ENCODE data around the gene GPRIN2. TPM values are rescaled to one million over a fixed set of nuclear protein-coding genes. Genes with fewer than 3 reads are reported as not detected.
A peak's percentile ranks its signal among the peaks of the same experiment; 100 is the strongest.

The GPRIN2 gene
- total RNA-seq, 4 donors from 2014 or later = 32.8 to 61.2 (median 40.4) TPM

DNA sequence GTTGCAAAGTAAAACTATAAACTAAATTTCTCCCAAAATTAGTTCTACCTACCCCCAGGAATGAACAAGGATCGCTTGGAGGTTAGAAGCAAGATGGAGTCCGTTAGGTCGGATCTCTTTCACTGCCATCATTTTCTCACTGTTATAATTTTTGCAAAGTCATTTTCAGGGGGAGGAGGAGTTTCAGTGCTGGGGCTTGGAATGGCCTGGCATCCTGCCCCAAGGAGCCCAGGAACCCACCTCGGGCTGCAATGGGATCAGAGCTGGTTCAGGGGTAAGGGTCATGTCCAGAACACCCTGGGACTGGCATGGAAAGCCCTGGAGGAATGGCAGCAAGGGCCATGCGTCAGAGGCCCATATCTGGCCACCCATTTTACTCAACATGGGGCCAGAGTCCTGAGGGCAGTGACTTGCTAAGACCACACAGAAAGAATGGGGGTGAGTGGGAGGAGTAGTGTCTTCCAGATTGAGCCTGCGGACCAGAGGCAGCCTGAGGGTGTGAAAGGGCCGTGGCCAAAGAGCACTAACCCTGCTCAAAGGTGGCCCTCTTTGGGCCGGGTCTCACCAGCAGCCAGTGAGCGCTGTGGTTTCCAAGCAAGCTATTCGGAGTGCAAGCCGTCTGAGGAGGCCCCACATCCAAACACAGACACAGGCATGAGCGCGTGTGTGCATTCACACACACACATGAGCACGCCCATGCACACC lies 31.8 kb downstream of the GPRIN2 start:
- peaks cover 3% of the 10 kb centered on the region for H3K27me3 ChIP-seq
- H3K27ac ChIP-seq = no peak overlapping the region
- H3K9me3 ChIP-seq = no peaks in the 10 kb centered on the region
- no peaks in the 10 kb centered on the region for H3K36me3 ChIP-seq
- H3K4me1 ChIP-seq = peaks cover 21% of the 10 kb centered on the region
- 82% methylated on average over 14 of the region's 14 CpGs for WGBS
- peak; percentile 67 to 81 for DNase-seq (ENCODE audit: low spot score in 2 of 2)
- no peak overlapping the region for H3K4me3 ChIP-seq
- TF ChIP-seq POLR2A (IDR thresholded peaks at IDR 0.05) (no peak), POLR2AphosphoS5 (IDR thresholded peaks at IDR 0.05) (no peak), EP300 (IDR thresholded peaks at IDR 0.05) (no peak)
- TF ChIP-seq, protein P1, sequence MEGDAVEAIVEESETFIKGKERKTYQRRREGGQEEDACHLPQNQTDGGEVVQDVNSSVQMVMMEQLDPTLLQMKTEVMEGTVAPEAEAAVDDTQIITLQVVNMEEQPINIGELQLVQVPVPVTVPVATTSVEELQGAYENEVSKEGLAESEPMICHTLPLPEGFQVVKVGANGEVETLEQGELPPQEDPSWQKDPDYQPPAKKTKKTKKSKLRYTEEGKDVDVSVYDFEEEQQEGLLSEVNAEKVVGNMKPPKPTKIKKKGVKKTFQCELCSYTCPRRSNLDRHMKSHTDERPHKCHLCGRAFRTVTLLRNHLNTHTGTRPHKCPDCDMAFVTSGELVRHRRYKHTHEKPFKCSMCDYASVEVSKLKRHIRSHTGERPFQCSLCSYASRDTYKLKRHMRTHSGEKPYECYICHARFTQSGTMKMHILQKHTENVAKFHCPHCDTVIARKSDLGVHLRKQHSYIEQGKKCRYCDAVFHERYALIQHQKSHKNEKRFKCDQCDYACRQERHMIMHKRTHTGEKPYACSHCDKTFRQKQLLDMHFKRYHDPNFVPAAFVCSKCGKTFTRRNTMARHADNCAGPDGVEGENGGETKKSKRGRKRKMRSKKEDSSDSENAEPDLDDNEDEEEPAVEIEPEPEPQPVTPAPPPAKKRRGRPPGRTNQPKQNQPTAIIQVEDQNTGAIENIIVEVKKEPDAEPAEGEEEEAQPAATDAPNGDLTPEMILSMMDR (IDR thresholded peaks at IDR 0.05) = no peak

DNA sequence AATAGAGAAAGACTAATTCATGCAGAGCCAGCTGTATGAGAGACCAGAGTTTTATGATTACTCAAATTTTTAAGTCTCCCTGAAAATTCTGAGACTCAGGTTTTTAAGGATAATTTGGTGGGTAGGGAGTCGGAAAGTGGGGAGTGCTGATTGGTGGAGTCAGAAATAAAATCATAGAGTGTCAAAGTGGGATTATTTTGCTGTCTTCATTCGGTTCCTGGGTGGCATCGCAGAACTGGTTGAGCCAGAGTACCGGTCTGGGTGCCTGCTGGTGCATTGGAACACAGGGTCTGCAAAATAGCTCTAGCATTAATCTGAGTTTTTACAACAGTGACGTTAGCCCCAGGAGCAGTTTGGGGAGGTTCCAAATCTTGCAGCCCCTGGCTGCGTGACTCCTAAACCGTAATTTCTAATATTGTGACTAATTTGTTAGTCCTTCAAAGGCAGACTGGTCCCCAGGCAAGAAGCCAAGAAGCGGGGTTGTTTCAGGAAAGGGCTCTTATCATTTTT lies 32.4 kb downstream of the GPRIN2 start:
- peaks cover 21% of the 10 kb centered on the region for H3K4me1 ChIP-seq
- H3K4me3 ChIP-seq = no peak overlapping the region
- WGBS = 35% methylated on average over 8 of the region's 8 CpGs
- H3K36me3 ChIP-seq = no peaks in the 10 kb centered on the region
- H3K9me3 ChIP-seq = no peaks in the 10 kb centered on the region
- TF ChIP-seq EP300 (IDR thresholded peaks at IDR 0.05) = no peak
- TF ChIP-seq POLR2AphosphoS5 (IDR thresholded peaks at IDR 0.05) = no peak
- TF ChIP-seq POLR2A (IDR thresholded peaks at IDR 0.05) = no peak
- TF ChIP-seq, protein P1 (IDR thresholded peaks at IDR 0.05) = no peak
- H3K27me3 ChIP-seq = peaks cover 3% of the 10 kb centered on the region
- peak; percentile 57 to 73 for DNase-seq (ENCODE audit: low spot score in 2 of 2)
- H3K27ac ChIP-seq = no peak overlapping the region

DNA sequence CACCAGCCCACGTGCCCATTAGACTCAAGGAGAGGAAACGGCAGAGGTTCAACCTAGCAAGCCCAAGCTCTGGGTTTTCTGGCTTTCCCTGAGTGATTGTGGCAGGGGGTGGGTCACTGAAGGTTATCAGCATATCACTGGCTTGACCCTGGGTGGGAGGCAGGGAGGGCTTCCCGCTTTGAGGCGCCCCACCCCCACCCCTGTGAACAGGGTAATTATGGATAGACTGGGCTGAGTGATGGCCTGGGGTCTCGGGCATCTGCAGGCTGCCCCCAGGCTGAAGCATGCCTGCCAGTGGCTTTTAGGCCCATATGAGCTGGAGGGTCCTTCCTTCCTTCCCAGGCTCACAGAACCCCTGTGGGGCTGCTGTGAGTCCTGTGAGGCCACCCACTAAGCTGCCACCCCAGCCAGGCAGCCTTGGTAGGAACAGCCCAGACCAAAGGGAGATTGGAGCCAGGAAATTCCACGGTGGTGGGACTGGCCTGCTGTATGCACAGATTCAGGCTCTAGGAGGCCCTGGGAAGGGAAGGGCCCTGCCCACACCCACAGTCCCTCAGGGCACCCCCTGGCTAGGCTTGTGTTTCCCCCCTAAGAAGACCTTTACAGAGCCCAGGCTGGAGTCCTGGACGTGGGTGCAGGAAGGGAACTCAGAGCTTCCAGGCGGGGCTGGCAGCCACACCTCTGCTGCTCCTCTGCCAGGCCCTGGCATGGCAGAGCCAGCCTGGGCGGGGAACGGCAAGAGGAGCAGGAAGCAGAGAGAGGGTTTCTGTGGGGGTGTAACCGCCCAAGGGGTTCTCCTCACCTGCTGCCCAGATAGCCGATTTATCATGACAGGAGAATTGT lies 33.1 kb downstream of the GPRIN2 start:
- no peak for TF ChIP-seq POLR2A (IDR thresholded peaks at IDR 0.05)
- TF ChIP-seq, protein P1 (IDR thresholded peaks at IDR 0.05) = no peak
- no peak for TF ChIP-seq EP300 (IDR thresholded peaks at IDR 0.05)
- no peak for TF ChIP-seq POLR2AphosphoS5 (IDR thresholded peaks at IDR 0.05)
- DNase-seq (ENCODE audit: low spot score in 2 of 2) = peak; percentile 66 to 83
- no peaks in the 10 kb centered on the region for H3K9me3 ChIP-seq
- H3K27me3 ChIP-seq = peaks cover 3% of the 10 kb centered on the region
- no peak overlapping the region for H3K27ac ChIP-seq
- H3K36me3 ChIP-seq = no peaks in the 10 kb centered on the region
- H3K4me1 ChIP-seq = peaks cover 21% of the 10 kb centered on the region
- WGBS = 52% methylated on average over 12 of the region's 12 CpGs
- H3K4me3 ChIP-seq = no peak overlapping the region

DNA sequence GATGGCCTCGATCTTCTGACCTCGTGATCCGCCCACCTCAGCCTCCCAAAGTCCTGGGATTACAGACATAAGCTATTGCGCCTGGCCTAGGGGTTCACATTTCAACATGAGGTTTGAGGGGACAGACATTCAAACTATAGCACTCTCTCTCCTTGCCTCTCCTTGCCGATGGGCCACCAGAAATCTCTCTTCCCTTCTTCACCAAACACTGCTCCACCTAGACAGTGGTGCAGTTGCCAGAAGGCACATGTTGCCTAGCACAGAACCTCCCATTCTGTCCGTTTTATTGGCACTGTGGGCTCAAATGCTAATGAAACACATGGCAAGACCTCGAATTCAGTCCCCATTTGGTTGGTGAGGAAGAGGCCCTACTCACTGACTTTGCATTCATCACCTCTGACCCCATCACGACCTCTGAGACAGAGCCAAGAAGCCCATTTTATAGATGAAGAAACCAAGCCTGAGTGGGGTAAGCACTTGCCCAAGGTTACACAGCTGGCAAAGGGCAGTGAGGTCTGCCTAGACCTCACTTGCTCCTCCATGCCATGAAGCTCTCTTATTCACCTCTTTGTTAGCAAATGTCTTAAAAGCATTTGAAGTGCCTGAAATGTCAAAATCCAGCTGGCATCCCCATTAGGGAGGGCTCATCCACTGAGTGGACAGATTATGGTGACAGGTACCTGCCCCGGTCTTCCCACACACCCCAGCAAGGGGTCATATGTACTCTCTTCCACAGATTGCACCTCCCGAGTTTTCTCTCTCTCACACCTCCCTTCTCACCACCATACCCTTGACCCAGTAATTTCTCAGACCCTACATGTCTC lies 34.0 kb downstream of the GPRIN2 start:
- Histone ChIP-seq H3K4me3 (no peak overlapping the region), H3K9me3 (no peaks in the 10 kb centered on the region), H3K27ac (no peak overlapping the region), H3K36me3 (no peaks in the 10 kb centered on the region), H3K27me3 (peaks cover 3% of the 10 kb centered on the region), H3K4me1 (peaks cover 21% of the 10 kb centered on the region)
- DNase-seq (ENCODE audit: low spot score in 2 of 2) = peak in 1 of 2 donors; percentile 37
- TF ChIP-seq POLR2A (IDR thresholded peaks at IDR 0.05) = no peak
- TF ChIP-seq, protein P1 (IDR thresholded peaks at IDR 0.05) = no peak
- TF ChIP-seq POLR2AphosphoS5 (IDR thresholded peaks at IDR 0.05) = no peak
- TF ChIP-seq EP300 (IDR thresholded peaks at IDR 0.05) = no peak
- WGBS = 89% methylated on average over 10 of the region's 10 CpGs
